Stimulated activated CD8-positive, alpha-beta memory T cell treated with anti-CD3 and anti-CD28 coated beads, Interleukin-15, amount 100 ng/mL, for 4 hours (primary cell): ENCODE results near the gene POLR3B.

Source experiments
- DNase-seq, 2 donors: peaks; one replicate each; pipeline ENCODE4 v3.0.0-alpha.2; 2020; ENCODE audit warnings: low read depth in 2 of 2

The POLR3B gene

GRCh38 chr12:106552228-106552627, 194.7 kb downstream of the POLR3B start:
- no peak for DNase-seq
